GM12864 (cell line): Measurements from ENCODE around the gene SELENOM.

ENCODE experiments used
- DNase-seq: peaks from one replicate; pipeline ENCODE4 v3.0.0-alpha.2; 2011; ENCODE audit warnings: low read depth
- H3K4me3 ChIP-seq: 2 replicates; pipeline ENCODE4 v1.5.1; 2011; ENCODE audit warnings: mild to moderate bottlenecking, low read depth, low read length, control low read depth
- TF ChIP-seq, protein P1 (sequence below): IDR thresholded peaks from 2 replicates; pipeline ENCODE4 v1.5.1; 2011; ENCODE audit warnings: low read depth, mild to moderate bottlenecking, moderate library complexity, low read length, control low read depth, inconsistent platforms; ENCODE audit errors: missing control alignments

Gene SELENOM

DNA sequence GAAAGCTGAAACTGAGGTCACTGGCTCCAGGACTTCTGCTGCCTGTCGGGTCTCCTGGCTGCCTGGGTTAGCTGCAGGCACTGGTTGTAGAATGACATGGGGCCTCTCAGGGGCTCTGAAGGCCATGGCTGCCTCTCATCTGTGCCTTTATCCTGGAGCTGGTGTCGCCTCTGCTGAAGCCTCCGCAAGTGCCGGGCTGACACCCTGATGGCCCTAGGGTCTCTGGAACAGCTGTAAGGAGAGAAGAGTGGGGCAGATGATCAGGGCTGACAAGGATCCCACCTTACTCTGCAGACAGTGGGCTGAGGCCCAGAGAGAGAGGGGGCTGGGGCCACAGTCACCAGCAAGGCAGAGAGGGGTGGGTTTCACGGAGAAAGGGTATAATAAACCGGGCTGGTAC lies 28.3 kb upstream of the SELENOM start:
- no peak for DNase-seq
- TF ChIP-seq, protein P1, sequence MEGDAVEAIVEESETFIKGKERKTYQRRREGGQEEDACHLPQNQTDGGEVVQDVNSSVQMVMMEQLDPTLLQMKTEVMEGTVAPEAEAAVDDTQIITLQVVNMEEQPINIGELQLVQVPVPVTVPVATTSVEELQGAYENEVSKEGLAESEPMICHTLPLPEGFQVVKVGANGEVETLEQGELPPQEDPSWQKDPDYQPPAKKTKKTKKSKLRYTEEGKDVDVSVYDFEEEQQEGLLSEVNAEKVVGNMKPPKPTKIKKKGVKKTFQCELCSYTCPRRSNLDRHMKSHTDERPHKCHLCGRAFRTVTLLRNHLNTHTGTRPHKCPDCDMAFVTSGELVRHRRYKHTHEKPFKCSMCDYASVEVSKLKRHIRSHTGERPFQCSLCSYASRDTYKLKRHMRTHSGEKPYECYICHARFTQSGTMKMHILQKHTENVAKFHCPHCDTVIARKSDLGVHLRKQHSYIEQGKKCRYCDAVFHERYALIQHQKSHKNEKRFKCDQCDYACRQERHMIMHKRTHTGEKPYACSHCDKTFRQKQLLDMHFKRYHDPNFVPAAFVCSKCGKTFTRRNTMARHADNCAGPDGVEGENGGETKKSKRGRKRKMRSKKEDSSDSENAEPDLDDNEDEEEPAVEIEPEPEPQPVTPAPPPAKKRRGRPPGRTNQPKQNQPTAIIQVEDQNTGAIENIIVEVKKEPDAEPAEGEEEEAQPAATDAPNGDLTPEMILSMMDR, result no peak
- no peak overlapping the region for H3K4me3 ChIP-seq

DNA sequence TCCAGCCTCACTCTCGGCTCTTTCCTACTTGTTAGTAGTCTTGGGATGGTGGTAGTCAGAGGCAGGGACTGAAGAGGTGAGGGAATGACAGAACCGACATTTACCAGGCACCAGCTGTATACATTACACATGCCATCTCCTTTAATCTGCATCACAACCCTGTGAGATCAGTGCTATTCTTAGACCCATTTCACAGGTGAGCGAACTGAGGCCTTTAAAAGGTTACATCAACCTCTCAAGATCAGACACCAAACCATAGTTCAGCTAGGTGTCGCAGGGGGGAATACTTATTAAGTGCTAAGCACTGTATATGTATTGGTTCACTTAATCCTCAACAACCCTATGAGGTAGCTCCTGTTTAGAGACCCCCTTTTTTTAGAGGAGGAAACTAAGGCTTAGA lies 27.3 kb upstream of the SELENOM start:
- TF ChIP-seq, protein P1, result no peak
- H3K4me3 ChIP-seq, result no peak overlapping the region
- no peak for DNase-seq

DNA sequence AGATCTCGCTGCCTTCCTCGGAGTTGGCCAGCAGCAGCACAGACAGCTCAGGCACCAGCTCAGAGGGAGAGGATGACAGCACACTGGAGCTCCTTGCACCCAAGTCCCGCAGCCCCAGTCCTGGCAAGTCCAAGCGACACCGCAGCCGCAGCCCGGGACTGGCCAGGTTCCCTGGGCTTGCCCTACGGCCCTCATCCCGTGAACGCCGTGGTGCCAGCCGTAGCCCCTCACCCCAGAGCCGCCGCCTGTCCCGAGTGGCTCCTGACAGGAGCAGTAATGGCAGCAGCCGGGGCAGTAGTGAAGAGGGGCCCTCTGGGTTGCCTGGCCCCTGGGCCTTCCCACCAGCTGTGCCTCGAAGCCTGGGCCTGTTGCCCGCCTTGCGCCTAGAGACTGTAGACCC lies 26.5 kb upstream of the SELENOM start:
- H3K4me3 ChIP-seq, result no peak overlapping the region
- TF ChIP-seq, protein P1, result no peak
- no peak for DNase-seq

DNA sequence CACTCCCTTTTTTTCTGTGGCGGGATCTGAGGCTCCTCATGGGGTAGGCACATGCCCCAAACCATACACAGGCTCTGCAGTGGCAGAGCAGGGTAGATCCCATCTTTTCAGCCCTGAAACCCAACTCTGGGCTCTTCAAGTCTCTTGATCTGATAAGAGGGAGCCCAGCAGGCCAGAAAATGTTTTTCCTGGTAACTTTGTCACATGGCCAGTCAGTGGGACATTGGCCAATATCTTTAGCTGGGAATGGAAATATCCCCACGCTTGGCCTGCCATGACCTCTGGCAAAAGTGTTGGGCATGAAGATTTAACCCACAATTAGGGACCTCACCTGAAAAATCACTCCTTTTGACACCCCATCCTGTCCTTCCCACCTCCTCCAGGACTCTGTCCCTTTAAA lies 23.5 kb upstream of the SELENOM start:
- no peak overlapping the region for H3K4me3 ChIP-seq
- DNase-seq, result no peak
- TF ChIP-seq, protein P1, result no peak

DNA sequence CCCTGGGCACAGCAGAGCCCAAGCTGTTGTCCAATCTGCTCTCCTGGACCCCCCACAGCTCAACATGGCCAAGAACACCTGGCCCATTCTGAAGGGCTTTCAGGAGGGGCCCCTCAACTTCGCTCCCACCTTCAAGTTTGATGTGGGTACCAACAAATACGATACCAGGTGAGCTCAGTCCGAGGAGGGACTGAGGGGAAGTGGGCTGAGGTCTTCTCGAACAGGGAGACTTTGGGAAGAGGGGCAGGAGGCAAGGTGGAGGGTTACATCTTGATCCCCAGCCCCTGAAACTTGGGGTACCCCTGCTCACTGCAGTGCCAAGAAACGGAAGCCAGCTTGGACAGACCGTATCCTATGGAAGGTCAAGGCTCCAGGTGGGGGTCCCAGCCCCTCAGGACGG lies 20.8 kb upstream of the SELENOM start:
- H3K4me3 ChIP-seq, result no peak overlapping the region
- DNase-seq, result no peak
- TF ChIP-seq, protein P1, result no peak

DNA sequence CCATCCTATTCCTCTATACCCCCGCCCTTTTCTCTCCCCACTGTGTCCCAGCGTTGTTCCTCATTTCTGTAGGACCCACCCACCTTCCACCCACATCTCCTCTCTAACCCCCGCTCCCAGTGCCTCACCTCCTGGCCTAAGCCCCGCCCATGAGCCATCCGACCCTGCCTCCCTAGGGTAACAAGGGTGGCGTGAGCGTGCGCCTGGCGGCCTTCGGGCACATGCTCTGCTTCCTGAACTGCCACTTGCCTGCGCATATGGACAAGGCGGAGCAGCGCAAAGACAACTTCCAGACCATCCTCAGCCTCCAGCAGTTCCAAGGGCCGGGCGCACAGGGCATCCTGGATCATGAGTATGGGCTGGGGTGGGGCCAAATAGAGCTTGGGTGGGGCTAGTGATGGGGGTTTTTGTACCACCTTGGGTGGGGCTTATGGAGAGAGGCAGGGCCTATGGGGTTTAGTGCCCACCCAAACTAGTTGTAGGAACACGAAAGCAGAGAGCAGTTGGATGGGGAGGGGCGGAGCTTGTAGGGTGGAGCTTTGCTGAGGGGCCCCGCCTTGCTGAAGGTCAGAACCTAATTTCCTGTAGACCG lies 19.9 kb upstream of the SELENOM start:
- TF ChIP-seq, protein P1, result no peak
- no peak overlapping the region for H3K4me3 ChIP-seq
- no peak for DNase-seq

- H3K4me3 ChIP-seq, result no peak overlapping the region
- TF ChIP-seq, protein P1, result no peak
- no peak for DNase-seq
These were observed 19.5 kb upstream of the SELENOM start for GRCh38 chr22:31126869-31127175.
